Ovary (tissue), 9 donors: ENCODE data around the gene CTBP1. TPM values are rescaled to one million over a fixed set of nuclear protein-coding genes. Genes with fewer than 3 reads are reported as not detected.

Source experiments
- DNase-seq, 5 donors: peaks; one replicate each; pipeline ENCODE4 v3.0.0-alpha.2; 2019 to 2020
- H3K27ac ChIP-seq, 2 donors: fragments of 200-600 bp; one replicate each; pipeline versions ENCODE4 v1.5.1 to v1.8.0; 2019 to 2022
- H3K27me3 ChIP-seq: fragments of 200-600 bp; one replicate; pipeline ENCODE4 v1.8.0; 2022
- H3K36me3 ChIP-seq: fragments of 200-600 bp; sonication (generic); one replicate; pipeline ENCODE4 v1.5.1; 2019
- H3K4me1 ChIP-seq: one replicate; pipeline ENCODE4 v1.8.1; 2013; ENCODE audit warnings: mild to moderate bottlenecking, moderate library complexity; ENCODE audit not compliant: insufficient read depth
- H3K4me3 ChIP-seq: fragments of 200-600 bp; sonication (generic); one replicate; pipeline ENCODE4 v1.5.1; 2017
- H3K9me3 ChIP-seq, 2 donors: fragments of 200-600 bp in 1 of 2; sonication (generic) in 1 of 2; one replicate each; pipeline versions ENCODE4 v1.5.1 to v1.8.1; 2013 to 2019; ENCODE audit warnings: mild to moderate bottlenecking in 1 of 2, moderate library complexity in 1 of 2
- EP300 ChIP-seq: sonication (generic); formaldehyde crosslinking; IDR thresholded peaks from one replicate; pipeline ENCODE4 v1.6.1; 2017; ENCODE audit warnings: antibody characterized with exemption
- POLR2A ChIP-seq: fragments of 450-650 bp; IDR thresholded peaks from one replicate; pipeline ENCODE4 v1.6.1; 2017; ENCODE audit warnings: antibody characterized with exemption, mild to moderate bottlenecking, moderate library complexity
- WGBS, 3 donors: extraction: QIAGEN DNeasy Blood & Tissue Kit in 1 of 3; methylation state at CpG; one replicate each; pipeline versions ENCODE4 v1.1.5 to v1.1.7; 2013 to 2017; 5-methylcytosine and 5-hydroxymethylcytosine counted together
- intact Hi-C, 4 donors: fragments of 100-400 bp; cut with DNase I; formaldehyde crosslinking; loops; one replicate each; pipeline versions ENCODE4 v1.11.0 to v1.15.1; 2022 to 2023
- polyA plus RNA-seq, 2 donors: library from polyadenylated mRNA; stranded (reverse); fragments of 200-250 nt in 1 of 2; fragments of 350-450 nt in 1 of 2; fragmentation: Illumina TruSeq in 1 of 2; extraction: RNeasy Lipid Tissue Mini Kit (QIAGEN cat#74804) in 1 of 2; gene quantifications; one replicate each; pipeline ENCODE4 v1.2.3, GENCODE V29; 2013 to 2014
- total RNA-seq, 7 donors: library from RNA; depleted of rRNA in 2 of 7; stranded (reverse); fragments of >200 nt in 2 of 7; fragmentation: NEBNext Ultra II Directional in 3 of 7; extraction: Animal tissue kit (Norgen Biotek cat#: 25700) in 3 of 7; gene quantifications; one replicate each; pipeline versions ENCODE4 v1.1.0 to v1.2.4, GENCODE V29; 2016 to 2023
- TF ChIP-seq, protein P1 (sequence below), 3 donors: fragments of 450-650 bp in 2 of 3; fragments of 200-600 bp in 1 of 3; IDR thresholded peaks; one replicate each; pipeline versions ENCODE4 v1.5.1 to v1.8.0; 2016 to 2022; ENCODE audit warnings: antibody characterized with exemption in 3 of 3, mild to moderate bottlenecking in 1 of 3
- donor health status: DM: no; HTN: no; CAD: no; lungs with moderate emphysema.
- donor health status: DM: no; HTN: no; CAD: no.
- donor health status: Bipolar disorder and iron deficiency.
- donor health status: DM: yes; HTN: yes; CAD: no.
- donor health status: DM: no; HTN: no; CAD: no.
- donor health status: DM: yes; HTN: yes; CAD: no.

Gene CTBP1
- total and polyA plus RNA-seq, 9 donors = 45.7 to 231 (median 141) TPM

DNA sequence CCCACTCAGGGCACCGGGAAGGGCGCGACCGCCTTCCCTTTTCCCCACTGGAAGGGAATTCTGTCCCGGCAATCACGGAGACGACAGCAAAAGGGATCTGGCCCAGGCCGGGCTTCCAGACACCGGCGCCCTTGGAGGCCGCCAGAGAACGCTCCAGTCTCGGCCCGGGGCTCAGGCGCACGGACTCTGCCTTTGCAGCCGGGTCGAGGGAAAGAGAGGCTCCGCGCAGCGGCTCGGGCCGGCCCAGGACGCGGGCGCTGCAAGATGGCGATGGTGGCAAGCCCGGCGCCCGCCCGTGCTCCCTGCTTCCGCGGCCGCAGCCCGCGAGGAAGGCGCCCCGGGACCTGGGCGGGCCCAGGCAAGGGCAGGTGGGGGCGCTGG, 1.1 kb downstream of the CTBP1 start:
- WGBS, 3 donors = 0 to 2% (median 1%) methylated on average over 31 to 40 of the region's 40 CpGs

DNA sequence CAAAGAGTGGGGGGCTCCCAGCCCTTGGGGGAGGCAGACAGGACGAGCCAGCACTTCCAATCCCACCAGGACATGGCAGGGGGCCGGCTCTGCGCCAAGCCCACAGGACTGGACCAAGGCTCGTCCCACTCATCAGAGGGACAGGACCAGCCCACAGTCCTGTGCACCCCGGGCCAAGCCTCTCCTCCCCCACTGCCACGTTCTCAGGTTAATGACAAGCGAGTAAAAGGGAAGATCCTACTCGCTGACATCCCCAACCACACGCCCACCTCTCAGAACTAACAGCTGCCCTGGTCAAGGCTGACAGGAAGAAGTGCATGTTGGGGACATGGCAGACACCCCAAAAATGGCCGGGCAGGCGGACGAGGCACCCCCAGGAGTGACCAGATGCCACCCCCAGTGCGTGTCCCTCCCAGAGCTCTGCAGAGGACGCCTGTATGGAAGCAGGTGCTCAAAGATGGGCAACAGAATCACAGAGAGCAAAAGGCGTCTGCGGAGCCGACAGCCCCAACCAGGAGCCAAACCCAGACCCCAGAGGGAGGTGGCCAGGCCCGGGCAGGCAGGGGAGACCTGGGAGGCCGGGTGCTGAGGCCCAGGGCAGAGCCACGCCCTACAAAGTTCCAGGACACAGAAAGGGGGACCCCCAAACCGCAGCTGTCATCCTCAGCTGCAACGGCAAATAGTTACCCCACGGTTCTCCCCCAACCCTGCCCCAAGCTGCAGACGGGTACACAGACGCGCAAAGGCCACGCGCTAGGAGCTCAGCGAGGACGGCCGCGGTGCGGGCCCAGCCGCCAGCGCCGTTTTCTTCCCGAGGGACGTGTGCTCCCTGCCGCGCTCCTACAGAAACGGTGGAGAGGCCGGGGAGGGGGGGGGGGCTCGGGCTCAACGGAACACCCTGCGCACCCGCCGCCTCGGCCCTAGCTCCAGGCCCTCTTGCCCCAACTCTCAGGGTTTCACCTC, 1.7 kb downstream of the CTBP1 start:
- intact Hi-C loops = loop anchor here (2.0 to 5.0 kb wide), 5 partner anchors 35 to 100 kb away; partner anchors contain the start of genes UVSSA (in 3 of the 4) and SPON2 (in 1 of the 4)
- no peaks in the 10 kb centered on the region for H3K9me3 ChIP-seq
- H3K27me3 ChIP-seq = no peaks in the 10 kb centered on the region
- peak; percentile 25 to 49 (median 44) for DNase-seq
- no peak for TF ChIP-seq EP300
- TF ChIP-seq, protein P1, sequence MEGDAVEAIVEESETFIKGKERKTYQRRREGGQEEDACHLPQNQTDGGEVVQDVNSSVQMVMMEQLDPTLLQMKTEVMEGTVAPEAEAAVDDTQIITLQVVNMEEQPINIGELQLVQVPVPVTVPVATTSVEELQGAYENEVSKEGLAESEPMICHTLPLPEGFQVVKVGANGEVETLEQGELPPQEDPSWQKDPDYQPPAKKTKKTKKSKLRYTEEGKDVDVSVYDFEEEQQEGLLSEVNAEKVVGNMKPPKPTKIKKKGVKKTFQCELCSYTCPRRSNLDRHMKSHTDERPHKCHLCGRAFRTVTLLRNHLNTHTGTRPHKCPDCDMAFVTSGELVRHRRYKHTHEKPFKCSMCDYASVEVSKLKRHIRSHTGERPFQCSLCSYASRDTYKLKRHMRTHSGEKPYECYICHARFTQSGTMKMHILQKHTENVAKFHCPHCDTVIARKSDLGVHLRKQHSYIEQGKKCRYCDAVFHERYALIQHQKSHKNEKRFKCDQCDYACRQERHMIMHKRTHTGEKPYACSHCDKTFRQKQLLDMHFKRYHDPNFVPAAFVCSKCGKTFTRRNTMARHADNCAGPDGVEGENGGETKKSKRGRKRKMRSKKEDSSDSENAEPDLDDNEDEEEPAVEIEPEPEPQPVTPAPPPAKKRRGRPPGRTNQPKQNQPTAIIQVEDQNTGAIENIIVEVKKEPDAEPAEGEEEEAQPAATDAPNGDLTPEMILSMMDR (IDR thresholded peaks at IDR 0.05) = no peak
- no peak for TF ChIP-seq POLR2A
- peak overlapping the region; percentile 96 to 98 for H3K27ac ChIP-seq
- H3K36me3 ChIP-seq = no peaks in the 10 kb centered on the region
- H3K4me1 ChIP-seq = peaks cover 44% of the 10 kb centered on the region
- WGBS, 3 donors = 5 to 7% (median 6%) methylated on average over 44 to 48 of the region's 48 CpGs
- peak overlapping the region; percentile 87 for H3K4me3 ChIP-seq

More for the DNA sequence above, 1.1 kb downstream of the CTBP1 start:
- intact Hi-C loops = loop anchor here (1.0 to 5.0 kb wide), 6 partner anchors 36 to 99 kb away; partner anchors contain the start of genes UVSSA (in 4 of the 4), MAEA (in 1 of the 4) and SPON2 (in 1 of the 4)
- TF ChIP-seq EP300 = no peak
- TF ChIP-seq, protein P1 (IDR thresholded peaks at IDR 0.05) = no peak
- no peak for TF ChIP-seq POLR2A
- Histone ChIP-seq H3K27me3 (no peaks in the 10 kb centered on the region), H3K4me1 (peaks cover 44% of the 10 kb centered on the region), H3K36me3 (no peaks in the 10 kb centered on the region), H3K9me3 (no peaks in the 10 kb centered on the region), H3K4me3 (peak overlapping the region; percentile 87), H3K27ac (peak overlapping the region; percentile 96 to 98)
- no peak for DNase-seq

DNA sequence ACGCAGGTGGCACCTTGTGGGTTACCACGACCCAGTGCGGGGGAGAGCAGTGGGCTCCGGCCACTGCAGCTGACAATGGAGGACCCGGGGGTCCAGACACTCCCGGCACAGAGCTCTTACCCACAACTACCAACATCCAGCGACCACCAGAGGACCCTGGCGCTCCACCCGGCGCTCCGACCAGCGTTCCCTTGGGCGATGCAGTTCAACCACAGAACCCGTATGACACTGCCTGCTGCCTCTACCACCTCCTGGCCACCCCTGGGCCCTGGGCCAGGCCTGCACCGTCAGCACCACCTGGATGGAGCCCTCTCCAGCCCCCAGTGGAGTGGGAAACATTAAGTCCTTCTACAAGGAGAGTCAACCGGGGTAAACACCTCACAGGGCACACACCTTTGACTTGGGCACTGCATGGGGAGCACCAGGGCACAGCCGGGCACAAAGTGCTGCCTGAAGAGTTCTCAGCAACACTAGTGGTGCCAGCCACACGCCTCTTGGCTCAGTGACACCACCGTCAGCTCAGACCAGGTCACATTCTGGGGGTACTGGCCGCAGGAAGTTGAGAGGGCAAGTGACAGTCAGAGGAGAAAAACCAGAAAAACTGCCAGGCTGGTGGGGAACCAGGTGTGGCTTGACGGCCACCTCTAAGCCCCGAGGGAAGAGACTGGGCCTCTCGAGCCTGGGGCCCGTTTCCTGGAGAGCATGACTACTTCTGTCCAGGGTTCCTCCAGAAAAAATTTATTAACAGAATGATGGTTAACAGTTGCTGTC, 2.6 kb downstream of the CTBP1 start:
- intact Hi-C loops = loop anchor here (2.0 to 5.0 kb wide), 5 partner anchors 34 to 101 kb away; partner anchors contain the start of genes UVSSA (in 3 of the 4) and SPON2 (in 1 of the 4)
- DNase-seq = peak; percentile 8 to 44 (median 30)
- Histone ChIP-seq H3K27ac (peak overlapping the region in 1 of 2 donors; percentile 98), H3K4me1 (peaks cover 45% of the 10 kb centered on the region), H3K36me3 (no peaks in the 10 kb centered on the region), H3K9me3 (no peaks in the 10 kb centered on the region), H3K4me3 (no peak overlapping the region), H3K27me3 (no peaks in the 10 kb centered on the region)
- 38 to 40% (median 39%) methylated on average over 23 to 24 of the region's 24 CpGs for WGBS, 3 donors
- TF ChIP-seq EP300 (no peak), POLR2A (no peak)
- TF ChIP-seq, protein P1 (IDR thresholded peaks at IDR 0.05) = no peak

DNA sequence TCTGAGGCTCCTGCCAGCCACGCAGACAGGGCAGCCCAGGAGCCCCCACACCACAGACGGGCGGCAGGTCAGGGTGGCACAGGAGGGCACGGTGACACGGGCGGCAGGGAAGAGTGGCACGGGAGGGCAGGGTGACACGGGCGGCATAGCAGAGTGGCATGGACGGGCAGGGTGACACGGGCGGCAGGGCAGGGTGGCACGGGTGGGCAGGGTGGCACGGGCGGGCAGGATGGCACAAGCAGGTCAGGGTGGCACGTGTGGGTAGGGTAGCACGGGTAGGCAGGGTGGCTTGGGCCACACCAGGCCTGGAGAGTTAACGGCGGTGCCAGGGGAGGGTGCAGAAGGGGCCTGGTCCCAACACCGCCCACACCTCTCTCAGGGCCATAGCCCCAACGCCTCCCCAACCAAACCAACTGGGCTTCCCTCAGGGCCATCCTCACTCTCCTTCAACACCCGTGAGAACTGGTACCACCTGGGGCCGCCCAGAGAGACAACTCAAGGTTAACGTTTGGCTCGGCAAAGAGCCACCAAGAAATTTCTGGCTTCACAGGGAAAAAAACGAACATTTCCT, 3.4 kb downstream of the CTBP1 start:
- DNase-seq = peak in 2 of 5 donors; percentile 15 to 26
- Histone ChIP-seq H3K9me3 (no peaks in the 10 kb centered on the region), H3K4me3 (no peak overlapping the region), H3K4me1 (peaks cover 45% of the 10 kb centered on the region), H3K36me3 (no peaks in the 10 kb centered on the region), H3K27ac (no peak overlapping the region), H3K27me3 (no peaks in the 10 kb centered on the region)
- intact Hi-C loops = loop anchor here (2.0 to 5.0 kb wide), 5 partner anchors 33 to 102 kb away; partner anchors contain the start of genes UVSSA (in 3 of the 4) and SPON2 (in 1 of the 4)
- 56 to 67% (median 60%) methylated on average over 26 of the region's 26 CpGs for WGBS, 3 donors
- TF ChIP-seq, protein P1 (IDR thresholded peaks at IDR 0.05) = no peak
- TF ChIP-seq EP300 (no peak), POLR2A (no peak)
